NCI-H2029 (cell line): Measurements from ENCODE around the gene PDZD2.
"Not testable (repeated sequence)": the region's sequence is repeated elsewhere in the genome, so short reads cannot be mapped to it uniquely, and the experiment has no call there.

Source experiments
- DNase-seq: peaks from one replicate; lab custom pipeline; 2025; lab: John Stamatoyannopoulos, UW

Gene PDZD2

GRCh38 chr5:31638748-31639418 is at the start of gene PDZD2:
TSS of gene PDZD2 (plus strand) at chr5:31639131.
- DNase-seq = peak; percentile 19

DNA sequence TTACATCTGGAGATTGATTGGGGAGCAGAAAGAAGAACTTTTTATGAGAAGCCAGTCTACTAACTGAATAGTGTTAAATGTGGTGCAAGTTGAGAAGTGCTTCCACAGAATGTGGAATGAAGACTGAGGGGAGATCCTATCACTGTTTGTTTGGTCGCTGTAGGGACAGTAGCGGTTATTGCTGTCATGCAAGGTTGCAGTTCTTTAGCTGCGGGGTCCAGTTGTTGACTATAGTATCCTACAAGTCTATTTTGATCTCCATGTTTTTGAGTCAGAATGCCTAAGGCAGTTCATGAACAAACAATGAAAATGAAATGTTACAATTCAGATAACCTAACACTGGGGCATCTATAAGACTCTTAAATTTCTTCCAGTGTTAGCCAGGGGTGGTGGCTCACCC is 45.3 kb upstream of the PDZD2 start:
- DNase-seq = no peak

GRCh38 chr5:31596354-31596753 is 42.6 kb upstream of the PDZD2 start:
- no peak for DNase-seq

GRCh38 chr5:31598640-31599611 is 40.0 kb upstream of the PDZD2 start:
- no peak for DNase-seq

- not testable (repeated sequence) for DNase-seq
Observed at GRCh38 chr5:31602305-31602704, 36.6 kb upstream of the PDZD2 start.

DNA sequence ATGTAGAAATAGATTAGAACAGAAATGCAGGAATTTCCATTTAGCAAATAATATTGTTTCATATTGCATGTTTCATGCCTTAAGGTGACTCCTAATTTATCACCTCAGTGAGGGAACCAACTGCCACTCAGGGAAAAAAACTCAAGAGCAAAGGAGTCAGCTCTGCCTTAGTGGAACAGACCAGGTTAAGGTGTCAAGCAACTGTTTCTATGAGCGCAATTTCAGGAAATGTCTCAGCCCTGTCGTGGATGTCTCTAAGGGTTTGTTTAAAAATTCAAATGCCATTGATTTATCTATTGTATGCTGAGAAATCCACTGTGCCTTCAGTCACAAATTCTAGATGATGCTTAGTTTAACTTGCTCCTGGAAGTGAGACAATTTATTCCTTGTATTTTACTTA is 34.7 kb upstream of the PDZD2 start:
- no peak for DNase-seq

DNA sequence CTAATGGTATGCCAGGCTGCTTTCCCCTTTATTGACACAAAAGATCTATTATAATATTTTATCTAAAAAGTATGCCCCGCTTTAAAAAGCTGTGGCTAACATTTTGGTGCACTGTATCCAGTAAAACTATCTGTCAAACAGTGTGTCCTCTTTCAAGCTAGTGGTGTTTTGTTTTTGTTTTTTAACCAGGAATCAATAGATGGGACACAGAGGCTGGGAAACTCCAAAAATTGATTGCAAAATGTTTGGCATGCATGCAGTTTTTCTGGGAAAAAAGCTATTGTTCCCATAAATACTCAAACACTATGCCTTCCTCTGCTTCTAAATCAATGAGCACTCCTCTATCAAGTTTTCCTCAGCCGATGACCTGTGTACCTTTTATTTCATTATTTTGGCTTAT is 34.3 kb upstream of the PDZD2 start:
- no peak for DNase-seq

DNA sequence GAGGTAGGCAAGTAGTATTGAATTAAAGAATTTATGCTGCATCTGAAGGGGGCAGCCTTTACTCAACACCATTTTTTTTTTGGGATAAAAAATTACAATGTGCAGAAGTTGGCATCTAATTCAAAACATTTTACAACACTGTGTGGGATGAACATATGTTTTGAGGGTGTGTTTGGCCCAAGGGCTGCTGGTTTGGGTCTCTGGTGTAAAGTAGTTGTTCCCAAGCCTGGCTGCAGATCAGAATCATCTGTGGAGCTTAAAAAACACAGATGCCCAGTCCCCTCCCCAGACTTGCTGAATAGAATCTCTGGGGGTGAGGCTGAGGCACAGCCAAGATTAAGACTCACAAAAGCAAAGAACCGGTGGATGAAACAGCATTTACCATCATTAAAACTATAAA is 33.0 kb upstream of the PDZD2 start:
- no peak for DNase-seq

GRCh38 chr5:31607546-31607945 is 31.4 kb upstream of the PDZD2 start:
- no peak for DNase-seq

GRCh38 chr5:31611002-31611401 is 27.9 kb upstream of the PDZD2 start:
- DNase-seq = no peak

DNA sequence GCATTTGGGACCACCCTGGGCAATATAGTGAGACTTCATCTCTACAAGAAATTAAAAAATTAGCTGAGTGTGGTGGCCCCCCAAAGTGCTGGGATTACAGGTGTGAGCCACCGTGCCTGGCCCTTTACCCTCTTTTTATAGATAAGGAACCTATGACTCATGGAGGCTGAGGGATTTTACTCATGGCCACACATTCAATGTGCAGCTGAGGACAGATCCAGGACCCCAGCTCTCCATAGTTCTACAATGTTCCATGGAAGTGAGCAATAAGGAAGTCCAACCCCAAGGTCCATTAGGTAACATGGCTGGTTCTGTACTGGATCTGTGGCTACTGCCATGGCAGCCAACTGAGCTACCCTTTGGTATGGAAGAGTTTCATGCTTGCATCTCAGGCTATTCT is 25.3 kb upstream of the PDZD2 start:
- no peak for DNase-seq

DNA sequence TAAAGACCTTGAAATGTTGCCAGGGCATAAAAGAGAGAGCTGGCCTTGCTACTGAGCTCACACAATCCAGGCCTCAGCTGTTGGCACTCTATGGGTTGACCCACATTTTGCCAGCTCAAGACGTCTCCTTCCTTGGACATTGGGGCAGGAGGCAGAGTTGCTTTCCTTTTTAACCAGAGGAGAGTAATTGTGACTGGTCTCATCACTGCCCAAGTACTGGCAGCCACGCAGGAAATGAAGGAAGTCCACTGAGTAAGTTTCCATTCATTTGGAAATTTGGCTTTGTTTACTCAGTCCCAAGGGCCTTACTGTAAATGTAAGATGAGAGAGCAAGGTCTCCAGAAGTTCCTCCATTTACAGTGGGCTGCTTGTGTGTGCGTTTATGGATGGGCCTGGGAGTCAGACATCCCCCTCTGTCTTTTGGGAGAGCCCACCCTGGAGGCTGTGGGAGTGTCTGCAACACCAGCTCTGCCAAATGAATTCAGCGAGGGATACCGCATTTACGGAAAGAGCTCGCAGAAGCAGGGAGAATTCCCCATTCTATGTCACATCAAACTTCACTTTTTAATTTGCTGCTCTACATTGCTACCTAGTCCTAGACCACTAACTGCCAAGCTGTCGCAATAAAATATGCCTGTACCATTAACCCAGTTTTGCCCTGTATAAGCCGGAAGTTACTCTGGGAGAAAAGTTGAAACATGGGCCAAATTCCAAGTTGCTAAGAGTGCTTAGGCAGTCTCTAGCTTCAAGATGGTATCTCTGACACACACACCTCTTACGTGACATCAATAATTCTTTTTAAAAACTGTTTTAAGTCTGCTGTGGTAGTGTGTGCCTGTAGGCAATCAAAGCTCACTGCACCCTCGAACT is 24.5 kb upstream of the PDZD2 start:
- DNase-seq = no peak

GRCh38 chr5:31617867-31618266 is 21.1 kb upstream of the PDZD2 start:
- no peak for DNase-seq

- no peak for DNase-seq
Observed at GRCh38 chr5:31620026-31620425, 18.9 kb upstream of the PDZD2 start.

DNA sequence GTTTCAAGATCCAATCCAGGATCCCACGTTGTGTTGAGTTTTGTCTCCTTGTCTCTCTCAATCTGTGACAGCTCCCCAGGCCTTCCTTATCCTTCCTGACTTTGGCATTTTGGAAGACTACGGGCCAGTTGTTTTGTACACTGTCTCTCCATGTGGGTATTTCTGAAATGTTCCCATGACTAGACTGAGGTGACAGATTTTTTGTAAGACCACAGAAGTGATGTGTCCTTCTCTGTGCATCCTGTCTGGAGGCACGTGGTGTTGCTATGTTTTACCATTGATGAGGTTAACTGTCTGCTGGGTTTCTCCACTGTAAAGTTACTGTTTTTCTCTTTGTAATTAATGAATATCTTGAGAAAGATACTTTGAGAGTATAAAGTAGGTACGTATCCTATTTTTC is 15.7 kb upstream of the PDZD2 start:
- no peak for DNase-seq

- no peak for DNase-seq
Observed at GRCh38 chr5:31625394-31625793, 13.5 kb upstream of the PDZD2 start.

DNA sequence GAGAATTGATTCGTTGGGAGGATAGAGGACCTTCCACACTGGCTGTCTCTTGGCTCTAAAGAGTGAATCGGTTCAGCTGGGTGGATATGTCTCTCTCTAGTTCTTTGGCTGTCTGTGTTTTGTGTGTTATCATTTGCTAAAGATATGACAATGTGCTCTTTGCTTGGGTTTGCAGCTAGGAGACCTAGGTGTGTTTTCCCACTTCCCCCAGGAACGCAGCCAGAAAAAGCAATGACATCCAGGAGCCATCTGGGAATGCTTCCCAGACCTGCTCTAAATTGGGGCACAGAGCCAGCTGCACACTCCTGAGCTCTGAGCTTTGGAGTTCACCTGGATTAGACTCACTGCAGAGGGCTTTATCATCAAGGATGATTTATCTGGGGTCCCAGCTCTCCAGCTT is 12.8 kb upstream of the PDZD2 start:
- DNase-seq = peak; percentile 70

DNA sequence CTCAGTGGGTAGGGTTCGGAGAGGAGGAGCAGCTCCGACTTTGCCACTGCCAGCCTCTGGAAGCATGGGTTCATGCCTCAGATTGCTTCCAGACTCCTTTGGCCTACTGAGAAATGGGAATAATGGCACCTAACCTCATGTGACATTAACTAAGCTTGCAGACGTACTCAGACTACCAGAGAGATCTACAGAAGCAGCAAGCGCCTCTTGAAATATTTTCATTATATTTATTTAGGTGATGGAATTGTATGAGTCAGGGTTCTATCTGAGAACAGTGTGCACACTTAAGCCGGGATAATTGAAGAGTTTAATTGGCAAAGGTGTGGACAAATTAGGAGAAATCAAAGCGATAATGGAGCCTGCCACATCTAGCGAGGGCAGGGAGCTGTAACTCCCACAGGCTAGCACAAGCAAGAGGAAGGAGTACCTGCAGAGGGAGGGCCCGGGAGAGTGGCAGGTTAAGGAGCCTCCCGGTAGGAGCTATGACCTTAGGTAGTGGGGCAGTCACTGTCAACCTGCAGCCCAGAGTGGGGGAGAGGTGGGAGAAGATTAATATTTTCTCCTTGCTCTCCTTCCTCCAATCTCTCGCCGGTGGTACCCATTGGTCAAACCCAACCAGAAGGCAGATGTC is 12.2 kb upstream of the PDZD2 start:
- no peak for DNase-seq

DNA sequence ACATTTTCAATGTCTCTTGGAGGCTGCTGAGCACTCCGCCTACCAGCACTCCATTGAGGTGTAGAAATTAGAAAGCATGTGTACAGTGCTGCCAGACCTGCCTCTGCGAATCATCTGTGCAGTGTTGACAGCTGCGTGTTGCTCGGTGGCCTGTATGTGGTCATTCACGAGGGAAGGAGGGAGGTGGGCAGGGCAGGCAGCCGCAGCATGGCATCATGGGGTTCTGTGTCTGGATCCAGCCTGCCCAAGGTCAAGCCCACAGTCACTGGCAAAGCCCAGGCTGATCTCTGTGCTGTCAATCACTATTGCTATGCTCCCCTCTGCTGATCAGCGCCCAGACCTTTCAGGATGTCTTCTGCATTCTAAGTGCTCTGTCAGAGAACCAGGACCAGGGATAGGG is 8.0 kb upstream of the PDZD2 start:
- no peak for DNase-seq

GRCh38 chr5:31632460-31632859 is 6.5 kb upstream of the PDZD2 start:
- DNase-seq = no peak

DNA sequence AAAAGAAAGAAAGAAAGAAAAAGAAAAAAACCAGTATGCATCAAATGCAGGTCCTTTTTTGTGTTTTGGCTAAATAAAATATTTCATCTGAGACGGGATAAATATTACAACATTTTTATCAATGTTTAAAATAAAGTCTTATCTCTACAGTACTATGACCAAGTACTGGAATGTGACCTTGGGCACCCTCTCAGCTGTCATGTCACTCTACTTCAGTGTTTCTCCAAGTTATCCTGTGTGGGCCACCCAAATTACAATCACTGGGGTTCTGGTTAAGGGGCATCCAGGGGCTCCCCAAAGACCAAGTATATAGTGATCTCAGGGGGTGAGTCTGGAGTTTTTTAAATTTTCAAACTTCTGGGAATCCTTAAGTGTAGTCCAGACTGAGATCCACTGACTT is 3.5 kb upstream of the PDZD2 start:
- DNase-seq = no peak

GRCh38 chr5:31637851-31638250 is 1.1 kb upstream of the PDZD2 start:
- no peak for DNase-seq
